T-helper 1 cell treated with Interleukin-12 subunit alpha and Interleukin-12 subunit beta and Interleukin-4 antibody, amounts not matched to agents 30 μg/mL and 1 μg/mL, for 36 hours (primary cell): Measurements from ENCODE around the gene CORO1A.

ENCODE experiments used
- H3K27ac Mint-ChIP-seq: one replicate; pipeline ENCODE4 v1.8.0; 2021; ENCODE audit warnings: mild to moderate bottlenecking, mixed read lengths
- H3K27me3 Mint-ChIP-seq: one replicate; pipeline ENCODE4 v1.8.0; 2021; ENCODE audit warnings: low read depth, mixed read lengths
- H3K36me3 Mint-ChIP-seq: one replicate; pipeline ENCODE4 v1.8.0; 2021; ENCODE audit warnings: low read depth, mixed read lengths
- H3K4me1 Mint-ChIP-seq: one replicate; pipeline ENCODE4 v1.8.0; 2021; ENCODE audit warnings: low read depth, mixed read lengths
- H3K4me3 Mint-ChIP-seq: one replicate; pipeline ENCODE4 v1.8.0; 2021; ENCODE audit warnings: mild to moderate bottlenecking, moderate library complexity, mixed read lengths
- H3K9me3 Mint-ChIP-seq: one replicate; pipeline ENCODE4 v1.8.0; 2021; ENCODE audit warnings: mixed read lengths

CORO1A gene

DNA sequence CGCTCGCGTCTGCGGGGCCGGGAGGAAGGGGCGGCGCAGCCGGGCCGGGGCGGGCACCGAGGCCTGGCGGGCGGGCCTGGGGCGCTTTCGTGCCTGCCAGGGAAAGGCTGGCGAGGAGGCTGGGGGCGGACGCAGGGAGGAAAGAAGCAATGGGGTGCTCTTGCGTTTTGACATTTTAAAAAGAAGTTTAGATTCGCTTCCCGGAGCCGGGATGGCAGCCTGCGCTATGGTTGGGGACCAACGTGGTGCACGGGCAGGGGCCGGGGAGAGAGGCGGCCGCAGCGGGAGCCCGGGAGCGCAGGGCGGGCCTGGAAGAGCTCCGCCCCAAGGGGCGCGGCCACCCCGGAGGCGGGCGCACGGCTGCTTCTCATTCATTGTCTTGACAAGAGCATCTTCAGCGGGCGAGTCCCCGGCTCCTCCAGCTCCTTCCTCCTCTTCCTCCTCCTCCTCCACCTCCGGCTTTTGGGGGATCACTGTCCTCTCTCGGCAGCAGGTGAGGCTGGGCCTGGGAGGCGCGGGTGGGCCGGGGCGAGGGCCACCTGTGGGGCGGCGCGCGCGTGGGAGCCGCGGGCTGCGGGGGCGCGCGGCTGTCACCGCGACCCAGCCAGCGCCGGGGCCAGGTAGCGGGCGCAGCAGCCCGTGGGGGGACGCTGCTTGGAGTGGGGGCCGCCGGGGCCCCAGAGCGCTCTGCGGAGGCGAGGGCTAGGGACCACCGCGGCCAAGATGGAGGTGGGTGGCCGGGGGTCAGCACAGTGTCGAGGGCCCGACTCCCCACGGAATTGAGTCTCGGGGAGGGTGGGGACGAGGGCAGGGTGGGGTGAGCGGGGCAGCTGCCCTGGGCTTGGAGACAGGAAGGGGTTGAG lies at the start of gene CORO1A:
TSS of gene CORO1A (plus strand) at position 370 of the 863 bp plus-strand sequence. CDS start 1,608 bp downstream, outside the sequence.
- Mint-ChIP-seq H3K36me3 (peaks cover 38% of the 10 kb centered on the region), H3K9me3 (no peaks in the 10 kb centered on the region), H3K4me3 (peak within 1 kb of the TSS; percentile 100), H3K27ac (peak within 1 kb of the TSS; percentile 98), H3K4me1 (peaks cover 28% of the 10 kb centered on the region), H3K27me3 (no peaks in the 10 kb centered on the region)

DNA sequence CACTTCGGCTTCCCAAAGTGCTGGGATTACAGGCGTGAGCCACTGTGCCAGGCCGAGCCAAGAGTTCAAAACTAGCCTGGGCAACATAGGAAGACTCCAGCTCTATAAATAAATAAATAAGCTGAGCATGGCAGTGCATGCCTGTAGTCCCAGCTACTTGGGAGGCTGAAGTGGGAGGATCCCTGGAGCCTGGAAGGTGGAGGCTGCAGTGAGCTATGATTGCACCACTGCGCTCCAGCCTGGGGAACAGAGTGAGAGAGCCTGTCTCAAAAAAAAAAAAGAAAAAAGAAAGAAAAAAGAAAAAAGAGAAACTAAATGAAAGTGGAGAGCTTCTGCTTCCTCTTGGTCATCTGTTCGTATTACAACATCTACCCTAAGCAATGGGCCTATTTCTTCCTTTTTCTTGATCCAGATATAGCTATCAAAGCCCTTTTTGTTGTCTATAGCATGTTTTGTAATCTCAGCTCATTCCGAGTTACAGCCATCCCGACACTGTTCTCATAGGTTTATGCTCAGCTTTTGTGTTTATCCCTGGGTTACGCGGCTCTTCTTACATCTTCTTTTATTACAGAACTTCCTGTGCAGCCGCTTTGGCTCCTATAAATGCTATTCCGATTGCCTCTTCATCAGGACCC lies 46.3 kb upstream of the CORO1A start:
- Mint-ChIP-seq H3K36me3 (peaks cover 3% of the 10 kb centered on the region), H3K4me3 (no peak overlapping the region), H3K27ac (no peak overlapping the region), H3K9me3 (peaks cover 3% of the 10 kb centered on the region), H3K27me3 (no peaks in the 10 kb centered on the region), H3K4me1 (peaks cover 24% of the 10 kb centered on the region)

DNA sequence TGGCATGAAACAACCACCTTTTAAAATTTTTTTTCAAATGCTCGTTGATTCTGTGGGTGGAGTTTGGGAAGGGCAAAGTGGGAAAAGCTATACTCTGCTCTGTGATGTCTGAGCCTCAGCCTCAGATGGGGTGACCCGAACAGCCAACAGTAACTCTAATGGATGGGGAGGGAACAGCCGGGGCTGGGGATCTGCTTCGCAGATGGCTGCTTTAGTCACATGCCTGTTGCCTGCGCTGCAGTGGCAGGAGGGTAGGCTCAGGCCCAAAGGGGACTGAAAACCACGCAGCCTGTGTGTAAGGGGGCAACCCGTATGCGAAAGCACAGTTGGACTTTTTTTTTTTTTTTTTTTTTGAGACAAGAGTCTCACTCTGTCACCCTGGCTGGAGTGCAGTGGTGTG lies 45.5 kb upstream of the CORO1A start:
- Mint-ChIP-seq H3K4me3 (no peak overlapping the region), H3K4me1 (peaks cover 21% of the 10 kb centered on the region), H3K27me3 (no peaks in the 10 kb centered on the region), H3K36me3 (peaks cover 3% of the 10 kb centered on the region), H3K27ac (no peak overlapping the region), H3K9me3 (peaks cover 3% of the 10 kb centered on the region)

DNA sequence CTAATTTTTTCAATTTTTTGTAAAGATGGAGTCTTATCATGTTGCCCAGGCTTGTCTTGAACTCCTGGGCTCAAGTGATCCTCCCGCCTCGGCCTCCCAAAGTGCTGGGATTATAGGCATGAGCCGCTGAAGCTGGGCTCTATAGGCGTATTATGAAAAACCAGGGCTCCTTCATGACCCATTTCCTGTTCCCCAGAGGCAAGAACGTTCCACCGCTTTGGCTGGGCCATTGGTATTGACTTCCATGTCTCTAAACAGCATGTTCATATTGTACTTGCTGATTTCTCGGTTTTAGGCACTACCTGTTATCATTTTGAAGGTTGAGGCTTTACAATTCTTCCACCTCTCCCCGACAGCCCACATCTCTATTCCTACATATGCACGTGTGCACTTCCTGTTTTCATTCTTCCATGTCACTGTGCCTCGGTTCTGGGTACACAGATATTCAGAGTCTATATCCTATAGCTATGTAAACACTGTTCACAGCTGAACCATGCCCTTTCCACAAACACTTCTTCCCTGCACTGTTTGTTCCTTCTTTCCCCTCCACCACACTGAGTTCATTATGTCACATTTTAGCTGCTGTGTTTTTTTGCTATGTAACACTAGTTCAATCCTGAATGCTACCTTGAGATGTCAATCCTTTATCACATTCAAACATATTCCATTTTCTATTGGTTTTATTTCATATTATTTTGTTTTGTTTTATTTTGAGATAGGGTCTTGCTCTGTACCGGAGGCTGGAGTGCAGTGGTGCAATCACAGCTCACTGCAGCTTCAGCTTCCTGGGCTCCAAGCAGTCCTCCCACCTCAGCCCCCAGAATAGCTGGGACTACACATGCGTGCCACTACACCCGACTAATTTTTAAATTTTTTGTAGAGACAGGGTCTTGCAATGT lies 43.6 kb upstream of the CORO1A start:
- no peak overlapping the region for H3K4me3 Mint-ChIP-seq
- H3K27me3 Mint-ChIP-seq, result no peaks in the 10 kb centered on the region
- H3K36me3 Mint-ChIP-seq, result no peaks in the 10 kb centered on the region
- H3K9me3 Mint-ChIP-seq, result no peaks in the 10 kb centered on the region
- peak overlapping the region; percentile 87 for H3K27ac Mint-ChIP-seq
- peaks cover 21% of the 10 kb centered on the region for H3K4me1 Mint-ChIP-seq

DNA sequence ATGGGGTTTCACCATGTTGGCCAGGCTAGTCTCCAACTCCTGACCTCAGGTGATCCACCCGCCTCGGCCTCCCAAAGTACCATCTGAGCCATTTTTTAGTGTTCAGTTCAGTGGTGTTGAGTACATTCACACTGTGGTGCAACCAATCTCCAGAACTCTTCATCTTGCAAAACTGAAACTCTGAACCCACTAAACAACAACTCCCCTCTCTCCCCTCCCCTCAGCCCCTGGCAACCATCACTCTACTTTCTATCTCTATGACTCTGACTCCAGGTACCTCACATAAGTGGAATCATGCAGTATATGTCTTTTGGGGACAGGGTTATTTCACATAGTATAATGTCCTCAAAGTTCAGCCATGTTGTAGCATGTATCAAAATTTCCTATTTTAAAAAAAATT lies 41.7 kb upstream of the CORO1A start:
- no peaks in the 10 kb centered on the region for H3K9me3 Mint-ChIP-seq
- H3K4me1 Mint-ChIP-seq, result peaks cover 20% of the 10 kb centered on the region
- no peak overlapping the region for H3K4me3 Mint-ChIP-seq
- H3K27me3 Mint-ChIP-seq, result no peaks in the 10 kb centered on the region
- peak overlapping the region; percentile 68 for H3K27ac Mint-ChIP-seq
- H3K36me3 Mint-ChIP-seq, result no peaks in the 10 kb centered on the region

DNA sequence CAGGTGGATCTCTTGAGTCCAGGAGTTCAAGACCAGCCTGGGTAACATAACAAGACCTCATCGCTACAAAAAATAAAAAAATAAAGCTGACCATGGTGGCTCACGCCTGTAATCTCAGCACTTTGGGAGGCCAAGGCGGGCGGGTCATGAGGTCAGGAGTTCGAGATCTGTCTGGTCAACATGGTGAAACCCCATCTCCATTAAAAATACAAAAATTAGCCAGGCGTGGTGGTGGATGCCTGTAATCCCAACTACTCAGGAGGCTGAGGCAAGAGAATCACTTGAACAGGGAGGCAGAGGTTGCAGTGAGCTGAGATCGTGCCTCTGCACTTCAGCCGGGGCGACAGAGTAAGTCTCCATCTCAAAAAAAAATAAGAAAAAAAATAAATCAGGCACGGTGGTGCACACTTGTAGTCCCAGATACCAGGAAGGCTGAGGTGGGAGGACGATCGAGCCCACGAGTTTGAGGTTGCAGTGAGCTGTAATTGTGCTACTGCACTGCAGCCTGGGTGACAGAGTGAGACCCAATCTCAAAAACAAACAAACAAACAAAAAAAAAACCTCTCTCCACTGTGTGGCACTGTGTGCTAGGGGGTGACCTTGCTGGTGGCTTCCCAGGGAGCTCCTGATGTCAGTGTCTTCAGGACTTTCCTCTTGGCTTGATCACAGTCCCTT lies 40.6 kb upstream of the CORO1A start:
- H3K36me3 Mint-ChIP-seq, result no peaks in the 10 kb centered on the region

DNA sequence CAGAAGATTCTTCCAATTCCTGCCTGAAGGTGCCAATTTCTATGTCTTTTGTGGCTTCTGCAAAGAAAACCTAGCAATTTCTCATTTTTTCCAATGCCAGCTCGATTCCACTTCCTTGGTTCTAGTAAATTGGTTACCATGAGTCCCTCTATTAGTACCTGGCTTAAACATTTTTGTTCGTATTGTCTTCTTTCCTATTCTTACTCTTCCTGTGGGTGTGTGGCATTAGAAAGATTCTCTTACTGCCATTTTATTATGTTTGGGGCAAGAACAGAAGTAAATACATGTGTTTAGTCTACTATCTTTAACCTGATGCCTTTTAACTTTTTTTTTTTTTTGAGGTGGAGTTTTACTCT lies 40.1 kb upstream of the CORO1A start:
- peak overlapping the region; percentile 5 for H3K27ac Mint-ChIP-seq

More for the DNA sequence above, 40.6 kb upstream of the CORO1A start:
- Mint-ChIP-seq H3K27me3 (no peaks in the 10 kb centered on the region), H3K4me3 (peak overlapping the region; percentile 1), H3K9me3 (peaks cover 2% of the 10 kb centered on the region), H3K27ac (peak overlapping the region; percentile 5), H3K4me1 (peaks cover 17% of the 10 kb centered on the region)

DNA sequence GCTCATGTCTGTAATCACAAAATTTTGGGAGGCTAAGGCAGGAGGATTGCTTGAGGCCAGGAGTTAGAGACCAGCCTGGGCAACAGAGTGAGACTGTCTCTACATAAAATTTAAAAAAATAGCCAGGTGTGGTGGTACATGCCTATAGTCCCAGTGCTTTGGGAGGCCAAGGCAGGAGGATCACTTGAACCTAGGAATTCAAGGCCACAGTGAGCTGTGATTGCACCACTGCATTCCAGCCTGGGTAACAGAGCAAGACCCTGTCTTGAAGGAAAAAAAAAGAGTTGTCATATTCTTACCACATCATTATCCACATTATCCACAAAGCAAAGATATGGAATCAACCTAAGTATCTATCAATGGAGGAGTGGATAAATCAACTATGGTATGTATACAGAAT lies 39.4 kb upstream of the CORO1A start:
- H3K36me3 Mint-ChIP-seq, result peaks cover 1% of the 10 kb centered on the region
- H3K27ac Mint-ChIP-seq, result no peak overlapping the region
- H3K4me1 Mint-ChIP-seq, result peaks cover 17% of the 10 kb centered on the region
- H3K9me3 Mint-ChIP-seq, result peaks cover 9% of the 10 kb centered on the region
- no peak overlapping the region for H3K4me3 Mint-ChIP-seq
- no peaks in the 10 kb centered on the region for H3K27me3 Mint-ChIP-seq

More for the DNA sequence above, 40.1 kb upstream of the CORO1A start:
- H3K4me3 Mint-ChIP-seq, result peak overlapping the region; percentile 1
- H3K9me3 Mint-ChIP-seq, result peaks cover 4% of the 10 kb centered on the region
- peaks cover 17% of the 10 kb centered on the region for H3K4me1 Mint-ChIP-seq
- no peaks in the 10 kb centered on the region for H3K36me3 Mint-ChIP-seq
- H3K27me3 Mint-ChIP-seq, result no peaks in the 10 kb centered on the region

DNA sequence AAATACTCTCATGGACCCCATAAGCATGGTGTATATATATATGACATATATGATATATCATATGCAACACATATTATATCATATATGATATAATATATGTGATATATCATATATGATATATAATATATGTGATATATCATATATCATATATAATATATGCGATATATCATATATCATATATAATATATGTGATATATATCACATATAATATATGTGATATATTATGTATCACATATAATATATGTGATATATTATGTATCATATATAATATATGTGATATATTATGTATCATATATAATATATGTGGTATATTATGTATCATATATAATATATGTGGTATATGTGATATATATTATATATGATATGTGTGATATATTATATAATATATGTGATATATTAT lies 38.5 kb upstream of the CORO1A start:
- no peak overlapping the region for H3K4me3 Mint-ChIP-seq
- peaks cover 17% of the 10 kb centered on the region for H3K9me3 Mint-ChIP-seq
- peaks cover 12% of the 10 kb centered on the region for H3K4me1 Mint-ChIP-seq
- H3K27ac Mint-ChIP-seq, result no peak overlapping the region
- H3K36me3 Mint-ChIP-seq, result peaks cover 7% of the 10 kb centered on the region
- peaks cover 3% of the 10 kb centered on the region for H3K27me3 Mint-ChIP-seq

DNA sequence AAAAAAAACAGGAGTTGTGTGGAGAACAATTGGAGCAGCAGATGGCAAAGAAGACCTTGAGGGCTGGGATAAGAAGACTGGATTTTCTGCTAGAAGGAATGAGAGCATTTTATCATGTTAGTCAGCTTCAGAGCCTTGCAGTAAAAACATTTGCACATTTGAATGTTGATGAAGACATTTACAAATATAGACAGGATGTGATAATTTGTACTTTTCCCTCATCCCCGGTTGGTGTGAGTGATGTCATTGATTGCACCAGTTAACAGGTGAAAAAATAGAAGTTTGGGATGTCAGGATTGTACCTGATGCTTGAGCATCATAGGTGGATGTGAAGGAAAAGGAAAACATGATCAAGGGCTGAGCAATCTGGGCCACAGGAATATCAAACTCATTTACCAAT lies 37.7 kb upstream of the CORO1A start:
- Mint-ChIP-seq H3K4me3 (no peak overlapping the region), H3K27me3 (peaks cover 3% of the 10 kb centered on the region), H3K4me1 (peaks cover 11% of the 10 kb centered on the region), H3K27ac (no peak overlapping the region), H3K9me3 (peaks cover 17% of the 10 kb centered on the region), H3K36me3 (peaks cover 7% of the 10 kb centered on the region)

DNA sequence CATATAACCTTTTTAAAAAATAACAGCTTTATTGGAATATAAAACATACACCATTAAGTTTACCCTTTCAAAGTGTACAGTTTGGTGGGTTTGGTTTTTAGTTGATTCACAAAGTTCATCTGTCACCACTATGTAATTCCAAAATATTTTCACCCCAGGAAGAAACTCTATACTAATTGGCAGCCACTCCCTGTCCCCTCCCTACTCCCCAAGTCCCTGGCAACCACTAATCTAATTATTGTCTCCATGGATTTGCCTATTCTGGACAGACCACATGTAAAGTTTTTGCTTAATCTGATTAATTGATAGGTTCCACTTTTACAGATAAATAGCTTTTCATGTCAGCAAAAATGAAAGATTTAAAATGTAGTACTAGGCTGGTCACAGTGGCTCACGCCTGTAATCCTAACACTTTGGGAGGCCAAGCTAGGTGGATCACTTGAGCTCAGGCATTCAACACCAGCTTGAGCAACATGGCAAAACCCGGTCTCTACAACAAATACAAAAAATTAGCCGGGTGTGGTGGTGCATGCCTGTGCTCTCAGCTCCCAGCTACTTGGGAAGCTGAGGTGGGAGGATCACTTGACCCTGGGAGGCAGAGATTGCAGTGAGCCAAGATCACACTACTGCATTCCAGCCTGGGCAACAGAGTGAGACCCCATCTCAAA lies 35.4 kb upstream of the CORO1A start:
- Mint-ChIP-seq H3K4me1 (peaks cover 5% of the 10 kb centered on the region), H3K27me3 (peaks cover 3% of the 10 kb centered on the region), H3K27ac (no peak overlapping the region), H3K9me3 (peaks cover 17% of the 10 kb centered on the region), H3K4me3 (no peak overlapping the region), H3K36me3 (peaks cover 8% of the 10 kb centered on the region)

DNA sequence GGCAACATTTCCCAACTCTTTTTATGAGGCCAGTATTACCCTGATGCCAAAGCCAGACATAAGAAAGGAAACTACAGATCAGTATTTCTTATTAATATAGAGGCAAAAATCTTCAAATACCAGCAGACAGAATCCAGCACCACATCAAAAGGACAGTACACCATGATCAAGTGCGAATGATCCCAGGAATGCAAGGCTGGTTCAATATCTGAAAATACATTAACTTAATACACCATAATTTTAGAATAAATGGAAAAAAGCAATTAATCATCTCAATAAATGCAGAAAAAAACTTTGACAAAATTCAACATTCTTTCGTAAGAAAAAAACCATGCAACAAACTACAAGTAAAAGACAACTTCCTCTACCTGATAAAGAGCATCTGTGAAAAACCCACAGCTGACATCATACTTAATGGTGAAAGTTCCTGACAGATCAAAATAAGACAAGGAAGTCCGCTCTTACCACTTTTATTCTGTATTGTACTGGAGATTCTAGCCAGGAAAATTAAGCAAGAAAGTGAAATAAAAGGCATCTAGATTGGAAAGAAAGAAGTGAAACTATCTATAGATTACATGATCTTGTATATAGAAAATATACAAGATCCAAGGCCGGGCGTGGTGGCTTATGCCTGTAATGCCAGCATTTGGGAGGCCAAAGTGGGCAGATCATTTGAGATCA lies 34.0 kb upstream of the CORO1A start:
- peaks cover 8% of the 10 kb centered on the region for H3K36me3 Mint-ChIP-seq
- H3K9me3 Mint-ChIP-seq, result peaks cover 17% of the 10 kb centered on the region
- no peaks in the 10 kb centered on the region for H3K4me1 Mint-ChIP-seq
- H3K4me3 Mint-ChIP-seq, result no peak overlapping the region
- H3K27me3 Mint-ChIP-seq, result peaks cover 3% of the 10 kb centered on the region
- H3K27ac Mint-ChIP-seq, result no peak overlapping the region

DNA sequence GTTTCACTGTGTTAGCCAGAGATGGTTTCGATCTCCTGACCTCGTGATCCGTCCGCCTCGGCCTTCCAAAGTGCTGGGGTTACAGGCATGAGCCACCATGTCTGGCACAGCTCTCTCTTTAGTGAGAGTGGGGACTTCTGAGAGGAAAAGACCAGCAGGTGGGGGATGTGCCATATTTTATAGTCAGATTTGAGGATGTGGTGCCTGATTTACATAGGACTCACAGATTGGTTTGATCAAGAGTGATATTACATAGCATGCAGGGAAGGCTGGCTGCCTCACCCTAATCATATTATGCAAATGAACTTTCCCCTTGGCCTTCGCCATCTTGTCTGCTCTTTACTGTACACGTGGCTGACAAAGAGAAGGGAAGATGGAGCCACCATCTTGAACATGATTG lies 32.3 kb upstream of the CORO1A start:
- Mint-ChIP-seq H3K9me3 (peaks cover 17% of the 10 kb centered on the region), H3K27ac (no peak overlapping the region), H3K27me3 (peaks cover 3% of the 10 kb centered on the region), H3K4me3 (no peak overlapping the region), H3K36me3 (peaks cover 8% of the 10 kb centered on the region), H3K4me1 (no peaks in the 10 kb centered on the region)
